NCI-H2196 (cell line): ENCODE data around the gene IQGAP2.
"Not testable (repeated sequence)": the region's sequence is repeated elsewhere in the genome, so short reads cannot be mapped to it uniquely, and the experiment has no call there.

Experiments used
- DNase-seq: peaks from one replicate; lab custom pipeline; 2025; ENCODE audit not compliant: unreplicated experiment; lab: John Stamatoyannopoulos, UW

IQGAP2 gene

DNA sequence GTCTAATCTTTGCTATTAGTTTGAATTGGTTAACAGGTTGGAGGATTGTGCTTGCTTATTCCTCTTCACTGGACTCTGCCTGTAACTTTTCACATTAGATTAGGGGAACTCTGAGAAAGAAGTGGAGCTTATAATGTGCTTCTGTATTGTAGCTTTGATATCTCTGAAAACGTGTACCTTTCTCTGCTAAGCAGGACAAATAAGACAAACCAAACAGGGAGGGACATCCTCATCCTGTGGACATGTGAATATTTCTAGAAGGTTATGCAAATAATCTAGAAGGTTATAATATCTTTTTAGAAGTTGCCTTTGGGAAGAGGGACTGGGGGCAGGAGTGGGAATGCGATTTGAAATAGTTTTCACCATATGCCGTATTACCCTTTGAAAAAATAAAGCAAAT is 11.7 kb downstream of the IQGAP2 start:
- no peak for DNase-seq

DNA sequence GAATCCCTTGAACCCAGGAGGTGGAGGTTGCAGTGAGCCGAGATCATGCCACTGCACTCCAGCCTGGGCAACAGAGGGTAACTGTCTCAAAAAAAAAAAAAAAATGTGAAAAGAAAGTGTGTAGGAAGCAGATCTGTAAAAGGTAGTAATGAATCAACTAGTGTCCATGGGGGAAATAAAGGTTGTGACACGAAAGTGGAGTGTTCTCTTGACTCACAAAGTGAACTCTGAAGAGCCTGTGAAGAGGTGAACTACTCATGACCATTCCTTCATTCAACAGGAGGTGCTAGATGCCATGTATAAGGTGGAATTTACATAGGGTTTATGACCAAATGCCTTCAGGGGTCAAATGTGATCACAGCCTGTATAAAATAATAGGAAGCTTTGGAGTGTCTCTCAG is 12.8 kb downstream of the IQGAP2 start:
- no peak for DNase-seq

DNA sequence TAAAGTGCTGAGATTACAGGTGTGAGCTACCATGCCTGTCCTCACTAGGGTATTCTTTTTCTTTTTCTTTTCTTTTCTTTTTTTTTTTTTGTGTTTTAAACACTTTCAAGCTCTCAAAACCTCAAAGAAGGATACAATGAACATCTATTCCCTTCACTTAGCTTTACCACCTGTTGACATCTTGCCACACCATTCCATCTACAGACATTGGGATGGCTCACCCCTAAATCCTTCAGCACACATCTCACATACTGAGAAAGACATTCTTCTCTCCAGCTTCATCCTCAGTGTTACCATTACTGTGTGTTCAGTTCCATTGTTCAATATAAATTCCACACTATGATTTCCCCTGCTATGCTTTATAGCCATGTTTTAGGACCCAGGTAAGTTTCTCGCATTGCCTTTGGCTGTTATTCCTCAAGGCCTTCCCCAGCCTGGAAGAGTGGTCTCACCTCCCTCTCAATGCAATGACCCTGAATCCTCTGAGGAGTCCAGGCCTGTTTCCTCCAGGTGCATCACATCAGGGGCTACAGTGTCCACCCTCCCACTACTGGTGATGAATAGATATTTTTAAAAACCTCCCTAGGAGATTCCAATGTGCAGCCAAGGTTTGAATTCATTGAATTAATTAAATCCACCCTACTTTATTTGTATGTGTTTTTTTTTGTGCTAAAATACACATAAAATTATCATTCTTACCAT is 16.7 kb downstream of the IQGAP2 start:
- no peak for DNase-seq

- DNase-seq: no peak
These were observed 19.1 kb downstream of the IQGAP2 start for GRCh38 chr5:76422227-76422626.

DNA sequence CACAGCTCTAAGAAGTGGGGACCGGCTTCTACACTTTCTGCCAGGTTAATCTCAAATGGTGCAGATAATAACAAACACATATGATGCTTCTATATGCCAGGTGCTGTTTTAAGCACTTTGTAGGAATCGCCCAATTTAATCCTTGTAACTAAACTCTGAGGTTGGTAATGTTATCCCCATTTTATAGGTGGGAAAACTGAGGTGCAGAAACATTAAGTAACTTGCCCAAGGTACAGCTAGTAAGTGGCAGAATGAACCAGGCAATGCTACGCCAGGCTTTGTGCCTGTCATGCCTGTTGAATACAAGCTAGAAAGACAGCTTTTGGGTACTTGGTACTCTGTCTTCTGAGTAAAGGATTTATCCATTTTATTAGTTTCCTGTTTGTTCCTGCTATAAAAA is 19.7 kb downstream of the IQGAP2 start:
- no peak for DNase-seq

DNA sequence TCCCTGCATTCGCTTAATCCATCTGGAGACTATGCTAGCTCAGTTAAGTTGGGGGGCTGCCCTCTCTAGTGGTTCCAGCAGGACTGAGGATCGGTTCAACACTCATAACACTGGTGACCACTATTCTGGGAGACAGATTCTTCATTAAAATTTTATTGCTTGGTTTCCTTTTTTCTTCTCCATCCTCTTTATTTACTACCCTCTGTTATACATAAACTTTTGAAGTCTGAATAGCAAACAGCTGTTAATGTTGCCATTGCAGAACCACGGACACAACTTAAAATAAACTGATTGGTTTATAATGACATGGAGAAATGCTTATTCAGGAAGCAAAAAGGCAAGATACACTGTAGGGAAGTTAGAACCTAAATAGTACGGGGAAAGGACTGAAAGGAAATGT is 22.1 kb downstream of the IQGAP2 start:
- no peak for DNase-seq

DNA sequence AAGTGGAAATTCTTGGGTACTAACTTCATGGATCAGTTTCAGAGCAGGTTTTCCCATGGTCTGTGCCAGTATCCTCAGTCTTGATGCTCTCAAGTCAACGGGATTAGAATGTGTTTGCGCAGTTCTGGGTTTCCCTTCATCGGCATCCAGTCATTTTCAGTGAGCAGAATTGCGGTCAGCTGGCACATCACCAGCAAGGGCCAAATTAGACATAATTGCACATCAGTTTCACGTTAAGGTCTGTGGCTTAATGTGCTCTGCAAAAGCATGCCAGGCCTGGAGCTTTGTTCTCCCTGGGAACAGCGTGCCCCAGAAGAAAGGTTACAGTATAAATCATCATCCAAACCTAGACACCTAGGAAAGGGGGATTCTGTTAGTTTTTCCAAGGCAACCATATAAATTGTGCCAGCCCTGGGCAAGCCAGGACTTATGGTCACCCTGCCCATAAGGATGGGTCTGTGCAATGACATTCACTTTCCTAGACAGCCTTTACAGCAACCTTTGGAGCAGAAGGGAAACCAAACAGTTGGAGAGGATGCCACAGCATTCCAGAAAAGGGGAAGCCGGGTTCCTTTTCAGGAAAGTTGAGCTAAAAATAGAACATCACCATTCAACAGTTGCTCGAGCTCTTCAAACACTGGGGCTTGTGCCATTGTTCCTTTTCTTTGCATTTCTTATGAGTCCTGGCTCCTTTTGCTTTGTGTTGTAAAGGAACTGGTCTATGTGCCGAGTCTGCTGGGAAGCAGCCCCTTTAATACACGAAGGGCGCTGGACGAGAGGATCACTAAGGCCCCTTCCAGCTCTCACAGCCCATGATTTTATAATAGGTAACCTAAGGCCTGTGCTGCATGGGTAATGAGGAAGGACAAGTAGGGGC is 23.1 kb downstream of the IQGAP2 start:
- DNase-seq: no peak

DNA sequence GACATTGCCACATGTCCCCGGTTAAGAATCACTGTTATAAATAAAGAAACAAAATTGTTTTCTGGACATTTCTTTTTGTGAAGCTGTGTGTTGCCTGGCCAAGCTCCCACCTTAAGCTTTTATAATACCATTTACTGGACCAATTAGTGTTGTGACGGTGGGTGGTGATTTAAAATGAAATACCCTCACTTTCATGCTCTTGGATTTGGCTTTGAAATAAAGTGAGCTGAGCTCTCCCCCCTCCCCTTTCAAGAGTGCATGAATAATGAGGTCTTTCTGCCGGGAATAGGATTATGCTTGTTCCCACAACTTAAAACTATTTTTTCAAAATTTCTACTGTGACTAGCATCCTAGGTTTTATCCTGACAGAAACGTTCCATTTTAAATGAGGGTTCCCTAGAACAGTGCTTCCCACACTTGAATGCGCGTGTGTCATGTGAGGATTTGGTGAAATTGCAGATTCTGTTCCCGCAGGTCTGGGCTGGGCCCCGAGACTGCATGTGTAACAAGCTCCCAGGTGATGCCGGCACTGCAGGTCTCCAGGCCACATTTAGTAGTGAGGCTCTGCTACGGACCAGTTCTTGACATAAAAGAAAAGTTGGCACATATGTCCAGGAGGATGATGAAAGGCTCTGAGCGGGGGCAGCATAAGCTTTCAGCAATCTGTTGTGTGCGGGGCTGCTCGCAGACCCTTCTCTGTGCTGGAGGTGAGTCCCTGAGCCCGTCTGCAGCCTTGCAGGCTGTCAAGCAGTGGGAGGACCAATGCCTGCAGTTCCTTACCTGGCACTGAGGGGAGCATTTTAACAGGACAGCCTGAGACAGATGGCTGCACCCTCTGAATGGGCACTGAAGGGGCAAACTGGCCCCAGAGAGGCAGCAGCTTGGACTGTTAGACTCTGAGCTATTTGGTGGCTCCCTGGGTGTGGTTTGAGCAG is 24.4 kb downstream of the IQGAP2 start:
- no peak for DNase-seq

- not testable (repeated sequence) for DNase-seq
These were observed 25.5 kb downstream of the IQGAP2 start for GRCh38 chr5:76428550-76428949.

GRCh38 chr5:76433261-76433660 is 30.2 kb downstream of the IQGAP2 start:
- no peak for DNase-seq

GRCh38 chr5:76437507-76437906 is 34.4 kb downstream of the IQGAP2 start:
- not testable (repeated sequence) for DNase-seq

DNA sequence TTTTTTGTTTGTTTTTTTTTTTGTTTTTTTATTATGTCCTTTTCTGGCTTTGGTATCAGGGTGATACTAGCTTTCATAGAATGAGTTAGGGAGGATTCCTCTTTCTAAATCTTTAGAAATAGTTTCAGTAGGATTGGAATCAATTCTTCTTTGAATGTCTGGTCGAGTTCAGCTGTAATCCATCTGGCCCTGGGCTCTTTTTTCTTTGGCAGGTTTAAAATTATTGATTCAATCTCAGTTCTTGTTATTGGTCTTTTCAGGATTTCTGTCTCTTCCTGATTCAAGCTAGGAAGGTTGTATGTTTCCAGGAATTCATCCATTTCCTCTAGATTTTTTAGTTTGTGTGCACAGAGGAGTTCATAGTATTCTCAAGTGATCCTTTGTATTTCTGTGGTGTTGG is 34.9 kb downstream of the IQGAP2 start:
- no peak for DNase-seq

DNA sequence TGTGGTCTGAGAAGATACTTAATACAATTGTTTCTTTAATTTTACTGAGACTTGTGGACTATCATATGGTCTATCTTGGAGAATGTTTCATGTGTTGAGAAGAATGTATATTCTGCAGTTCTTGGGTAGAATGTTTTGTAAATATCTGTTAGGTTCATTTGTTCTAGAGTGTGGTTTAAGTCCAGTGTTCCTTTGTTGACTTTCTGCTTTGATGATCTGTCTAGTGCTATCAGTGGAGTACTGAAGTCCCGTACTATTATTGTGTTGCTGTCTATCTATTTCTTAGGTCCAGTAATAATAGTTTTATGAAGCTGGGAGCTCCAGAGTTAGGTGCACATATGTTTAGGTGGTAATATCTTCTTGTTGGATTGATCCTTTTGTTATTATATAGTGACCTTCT is 36.1 kb downstream of the IQGAP2 start:
- no peak for DNase-seq

- DNase-seq: no peak
These were observed 36.8 kb downstream of the IQGAP2 start for GRCh38 chr5:76439929-76440328.

GRCh38 chr5:76441101-76441500 is 38.0 kb downstream of the IQGAP2 start:
- no peak for DNase-seq

DNA sequence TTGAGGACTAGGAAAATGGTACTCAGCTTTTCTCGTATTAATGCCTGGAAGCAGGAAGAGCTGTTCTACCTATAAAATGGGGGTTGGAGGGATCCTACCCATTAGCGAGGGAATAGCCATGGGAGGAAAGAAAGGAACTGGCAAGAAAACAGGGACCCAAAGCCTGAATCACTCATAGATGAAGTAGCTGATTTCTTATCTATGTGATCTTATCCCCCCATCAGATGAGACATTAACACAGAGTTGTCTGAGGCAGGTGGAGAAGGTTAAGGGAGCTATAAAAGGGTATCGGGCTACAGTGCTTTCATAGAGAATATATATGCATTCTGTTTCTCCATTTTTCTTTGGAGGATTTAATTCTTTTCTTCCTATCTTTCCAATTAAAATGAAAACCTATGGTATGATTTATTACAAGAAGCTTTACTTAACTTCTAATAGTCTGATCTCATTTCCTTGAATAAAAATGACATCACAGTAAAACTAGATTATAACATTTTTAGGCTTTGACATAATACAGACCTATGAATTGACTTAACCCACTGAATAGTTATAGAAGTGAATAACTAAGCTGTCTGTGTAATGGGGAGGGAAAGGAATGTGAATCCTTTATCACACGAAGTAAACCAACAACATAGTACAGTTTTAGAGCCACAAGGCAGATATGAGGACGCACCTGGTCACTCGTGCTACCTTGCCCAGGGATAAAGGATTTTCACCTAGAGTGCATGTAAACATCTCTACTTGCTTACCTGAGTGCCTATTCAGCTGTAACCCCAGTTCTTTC is 39.0 kb downstream of the IQGAP2 start:
- no peak for DNase-seq

- no peak for DNase-seq
These were observed 40.1 kb downstream of the IQGAP2 start for GRCh38 chr5:76443066-76443800.

DNA sequence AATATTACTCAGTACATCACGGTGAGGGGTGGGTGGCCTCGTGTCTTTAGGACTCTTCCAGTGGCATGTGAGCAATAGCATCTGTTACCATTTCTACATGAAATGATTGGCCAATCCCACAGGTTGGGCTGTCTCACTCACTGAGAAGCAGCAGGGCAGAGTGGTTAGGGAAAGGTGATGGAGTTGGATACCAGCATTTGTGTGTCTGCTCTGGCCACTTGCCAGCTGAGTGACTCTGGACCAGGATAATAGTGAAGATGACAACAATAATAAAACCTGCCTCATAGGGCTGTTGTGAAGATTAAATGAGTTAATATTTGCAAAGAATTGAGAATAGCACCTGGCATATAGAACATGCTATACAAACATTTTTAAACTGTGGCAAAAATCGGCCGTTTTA is 42.0 kb downstream of the IQGAP2 start:
- DNase-seq: no peak

GRCh38 chr5:76445830-76446229 is 42.7 kb downstream of the IQGAP2 start:
- no peak for DNase-seq

GRCh38 chr5:76446776-76447175 is 43.7 kb downstream of the IQGAP2 start:
- DNase-seq: no peak
